Esophagus muscularis mucosa (tissue), 4 donors: Measurements from ENCODE around the gene KCNK16.

ENCODE experiments used
- CTCF ChIP-seq, 3 experiments: fragments of 200-600 bp in 2 of 3; fragments of 450-650 bp in 1 of 3; sonication (generic) in 2 of 3; IDR thresholded peaks; one replicate each; pipeline ENCODE4 v1.5.1; 2017 to 2019; ENCODE audit warnings: antibody characterized with exemption in 3 of 3, mild to moderate bottlenecking in 2 of 3, moderate library complexity in 1 of 3
- EP300 ChIP-seq: sonication (generic); formaldehyde crosslinking; IDR thresholded peaks from one replicate; pipeline ENCODE4 v1.6.1; 2017; ENCODE audit warnings: antibody characterized with exemption
- POLR2A ChIP-seq: fragments of 450-650 bp; IDR thresholded peaks from one replicate; pipeline ENCODE4 v1.6.1; 2017; ENCODE audit warnings: antibody characterized with exemption, moderate library complexity, mild to moderate bottlenecking, low read depth
- POLR2AphosphoS5 ChIP-seq, 2 donors: sonication (generic); formaldehyde crosslinking; IDR thresholded peaks; one replicate each; pipeline ENCODE4 v1.6.1; 2017; ENCODE audit warnings: antibody characterized with exemption in 2 of 2

GRCh38 chr6:39347206-39347605 lies 24.7 kb upstream of the KCNK16 start:
- TF ChIP-seq CTCF (IDR thresholded peaks at IDR 0.05) = no peak
- no peak for TF ChIP-seq POLR2AphosphoS5 (IDR thresholded peaks at IDR 0.05)
- no peak for TF ChIP-seq POLR2A
- no peak for TF ChIP-seq EP300
